RPMI8226 (cell line): ENCODE data around the gene SLC7A7.
"Not testable (repeated sequence)": the region's sequence is repeated elsewhere in the genome, so short reads cannot be mapped to it uniquely, and the experiment has no call there.

Experiments
- DNase-seq: peaks from one replicate; pipeline ENCODE4 v3.0.0-alpha.2; 2015

Gene SLC7A7

GRCh38 chr14:22843123-22843925 is 28.1 kb upstream of the SLC7A7 start:
- DNase-seq: no peak

GRCh38 chr14:22842211-22843122 is 27.2 kb upstream of the SLC7A7 start:
- DNase-seq: no peak

- no peak for DNase-seq
Observed at GRCh38 chr14:22841769-22842168, 26.5 kb upstream of the SLC7A7 start.

- DNase-seq: no peak
Observed at GRCh38 chr14:22841311-22841710, 26.1 kb upstream of the SLC7A7 start.

- DNase-seq: no peak
Observed at GRCh38 chr14:22839159-22839779, 24.0 kb upstream of the SLC7A7 start.

- no peak for DNase-seq
Observed at GRCh38 chr14:22838631-22839041, 23.4 kb upstream of the SLC7A7 start.

GRCh38 chr14:22837750-22838538 is 22.7 kb upstream of the SLC7A7 start:
- no peak for DNase-seq

- DNase-seq: no peak
Observed at GRCh38 chr14:22837114-22837749, 22.0 kb upstream of the SLC7A7 start.

- no peak for DNase-seq
Observed at GRCh38 chr14:22836301-22837113, 21.3 kb upstream of the SLC7A7 start, which contains the start of gene MMP14. MMP14 (plus strand) TSS chr14:22836585; CDS start chr14:22836818, 233 bp downstream.

GRCh38 chr14:22835505-22835904 is 20.3 kb upstream of the SLC7A7 start:
- no peak for DNase-seq

GRCh38 chr14:22830443-22831010 is 15.3 kb upstream of the SLC7A7 start:
- DNase-seq: no peak

- peak; percentile 93 for DNase-seq
Observed at GRCh38 chr14:22829661-22830442, 14.6 kb upstream of the SLC7A7 start, which contains the start of gene MRPL52. MRPL52 (plus strand) TSS chr14:22829887; CDS start chr14:22829913, 26 bp downstream.

- DNase-seq: not testable (repeated sequence)
Observed at GRCh38 chr14:22829076-22829660, 13.9 kb upstream of the SLC7A7 start.

- DNase-seq: peak; percentile 87
Observed at GRCh38 chr14:22824711-22825359, 9.6 kb upstream of the SLC7A7 start.

GRCh38 chr14:22822571-22823098 is 7.4 kb upstream of the SLC7A7 start:
- peak; percentile 68 for DNase-seq

GRCh38 chr14:22822016-22822570 is 6.9 kb upstream of the SLC7A7 start:
- DNase-seq: no peak

GRCh38 chr14:22821193-22822015 is 6.2 kb upstream of the SLC7A7 start:
- DNase-seq: no peak
